ENCODE measurements around the gene CCNYL1.
"Not testable (repeated sequence)": the region's sequence is repeated elsewhere in the genome, so short reads cannot be mapped to it uniquely, and the experiment has no call there.

- TF ChIP-seq, protein P1, sequence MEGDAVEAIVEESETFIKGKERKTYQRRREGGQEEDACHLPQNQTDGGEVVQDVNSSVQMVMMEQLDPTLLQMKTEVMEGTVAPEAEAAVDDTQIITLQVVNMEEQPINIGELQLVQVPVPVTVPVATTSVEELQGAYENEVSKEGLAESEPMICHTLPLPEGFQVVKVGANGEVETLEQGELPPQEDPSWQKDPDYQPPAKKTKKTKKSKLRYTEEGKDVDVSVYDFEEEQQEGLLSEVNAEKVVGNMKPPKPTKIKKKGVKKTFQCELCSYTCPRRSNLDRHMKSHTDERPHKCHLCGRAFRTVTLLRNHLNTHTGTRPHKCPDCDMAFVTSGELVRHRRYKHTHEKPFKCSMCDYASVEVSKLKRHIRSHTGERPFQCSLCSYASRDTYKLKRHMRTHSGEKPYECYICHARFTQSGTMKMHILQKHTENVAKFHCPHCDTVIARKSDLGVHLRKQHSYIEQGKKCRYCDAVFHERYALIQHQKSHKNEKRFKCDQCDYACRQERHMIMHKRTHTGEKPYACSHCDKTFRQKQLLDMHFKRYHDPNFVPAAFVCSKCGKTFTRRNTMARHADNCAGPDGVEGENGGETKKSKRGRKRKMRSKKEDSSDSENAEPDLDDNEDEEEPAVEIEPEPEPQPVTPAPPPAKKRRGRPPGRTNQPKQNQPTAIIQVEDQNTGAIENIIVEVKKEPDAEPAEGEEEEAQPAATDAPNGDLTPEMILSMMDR (IDR thresholded peaks at IDR 0.05; ENCODE audit: poor library complexity), result not testable (repeated sequence)
- not testable (repeated sequence) for TF ChIP-seq EZH2 (IDR thresholded peaks at IDR 0.05; ENCODE audit: borderline replicate concordance); EZH2phosphoT487 (IDR thresholded peaks at IDR 0.05; ENCODE audit: low read depth, severe bottlenecking, unreplicated experiment)
Measured at GRCh38 chr2:207761426-207761825, 50.0 kb downstream of the CCNYL1 start.
